Upper lobe of right lung (tissue), 1 donor: Measurements from ENCODE around the gene GARIN5B. TPM values are rescaled to one million over a fixed set of nuclear protein-coding genes. Genes with fewer than 3 reads are reported as not detected.

ENCODE experiments used
- ATAC-seq: fragments of 200-7000 bp; cut with Tn5 transposase; one replicate; pipeline ENCODE4 v1.9.1; 2020; ENCODE audit warnings: mild to moderate bottlenecking, moderate library complexity
- DNase-seq: peaks from one replicate; pipeline ENCODE4 v3.0.0-alpha.2; 2020
- H3K27ac ChIP-seq: fragments of 200-600 bp; one replicate; pipeline ENCODE4 v1.8.0; 2022
- H3K27me3 ChIP-seq: fragments of 200-600 bp; one replicate; pipeline ENCODE4 v1.8.0; 2022; ENCODE audit warnings: mild to moderate bottlenecking
- H3K36me3 ChIP-seq: fragments of 200-600 bp; one replicate; pipeline ENCODE4 v1.8.0; 2022
- H3K4me1 ChIP-seq: fragments of 200-600 bp; one replicate; pipeline ENCODE4 v1.8.0; 2022
- H3K4me3 ChIP-seq: fragments of 200-600 bp; one replicate; pipeline ENCODE4 v1.8.0; 2022; ENCODE audit warnings: mild to moderate bottlenecking
- H3K9me3 ChIP-seq: fragments of 200-600 bp; one replicate; pipeline ENCODE4 v1.8.0; 2022
- intact Hi-C: fragments of 100-400 bp; cut with DNase I; formaldehyde crosslinking; loops from one replicate; pipeline ENCODE4 v1.11.0; 2022
- total RNA-seq: library from RNA; stranded (reverse); fragmentation: NEBNext Ultra II Directional; extraction: Animal tissue kit (Norgen Biotek cat#: 25700); gene quantifications from one replicate; pipeline ENCODE4 v1.2.1, GENCODE V29; 2021
- TF ChIP-seq, protein P1 (sequence below): fragments of 200-600 bp; IDR thresholded peaks from one replicate; pipeline ENCODE4 v1.8.0; 2022; ENCODE audit warnings: antibody characterized with exemption
- donor health status: DM: no; HTN: yes; CAD: no; lungs with severe emphysema.

Gene GARIN5B
- total RNA-seq, 1 donor from 2014 or later = not detected

DNA sequence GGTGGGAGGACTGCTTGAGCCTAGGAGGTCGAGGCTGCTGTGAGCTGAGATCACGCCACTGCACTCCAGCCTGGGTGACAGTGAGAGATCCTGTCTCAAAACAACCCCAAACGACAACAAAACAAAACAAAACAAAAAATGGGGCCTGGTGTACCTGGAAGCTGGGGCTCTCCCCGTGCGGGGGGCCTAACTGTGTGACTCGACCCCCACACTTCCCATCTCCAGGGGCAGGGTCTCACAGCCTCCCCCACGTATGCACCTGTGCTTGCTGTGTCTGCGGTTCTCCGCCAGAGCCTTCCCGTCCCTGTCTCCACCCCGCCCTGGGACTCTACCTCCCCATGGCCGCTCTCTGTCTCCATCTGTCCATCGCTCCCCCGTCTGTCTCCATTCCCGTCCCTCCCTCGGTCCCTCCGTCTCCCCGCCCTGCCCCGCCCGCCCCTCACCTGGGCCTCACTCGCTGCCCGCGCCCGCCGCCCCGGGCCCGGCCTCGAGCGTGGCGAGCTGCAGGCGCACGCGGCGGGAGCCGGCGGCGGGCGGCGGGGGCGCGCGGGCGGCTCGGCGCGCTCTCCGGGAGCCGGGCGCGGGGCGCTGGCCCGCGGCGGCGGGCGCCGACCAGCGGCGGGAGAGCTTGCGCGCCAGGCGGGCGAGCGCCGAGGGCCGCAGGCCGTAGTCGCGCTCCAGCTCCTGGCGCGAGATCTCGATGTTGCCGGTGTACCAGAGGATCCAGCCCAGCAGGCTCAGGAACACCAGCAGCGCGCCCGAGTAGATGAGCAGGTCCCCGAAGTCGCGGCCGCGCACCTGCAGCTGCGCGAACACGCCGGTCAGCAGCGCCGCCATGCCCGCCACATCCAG lies 20.4 kb upstream of the GARIN5B start:
- H3K9me3 ChIP-seq = no peaks in the 10 kb centered on the region
- TF ChIP-seq, protein P1, sequence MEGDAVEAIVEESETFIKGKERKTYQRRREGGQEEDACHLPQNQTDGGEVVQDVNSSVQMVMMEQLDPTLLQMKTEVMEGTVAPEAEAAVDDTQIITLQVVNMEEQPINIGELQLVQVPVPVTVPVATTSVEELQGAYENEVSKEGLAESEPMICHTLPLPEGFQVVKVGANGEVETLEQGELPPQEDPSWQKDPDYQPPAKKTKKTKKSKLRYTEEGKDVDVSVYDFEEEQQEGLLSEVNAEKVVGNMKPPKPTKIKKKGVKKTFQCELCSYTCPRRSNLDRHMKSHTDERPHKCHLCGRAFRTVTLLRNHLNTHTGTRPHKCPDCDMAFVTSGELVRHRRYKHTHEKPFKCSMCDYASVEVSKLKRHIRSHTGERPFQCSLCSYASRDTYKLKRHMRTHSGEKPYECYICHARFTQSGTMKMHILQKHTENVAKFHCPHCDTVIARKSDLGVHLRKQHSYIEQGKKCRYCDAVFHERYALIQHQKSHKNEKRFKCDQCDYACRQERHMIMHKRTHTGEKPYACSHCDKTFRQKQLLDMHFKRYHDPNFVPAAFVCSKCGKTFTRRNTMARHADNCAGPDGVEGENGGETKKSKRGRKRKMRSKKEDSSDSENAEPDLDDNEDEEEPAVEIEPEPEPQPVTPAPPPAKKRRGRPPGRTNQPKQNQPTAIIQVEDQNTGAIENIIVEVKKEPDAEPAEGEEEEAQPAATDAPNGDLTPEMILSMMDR = no peak
- peak; percentile 47 for ATAC-seq
- peak overlapping the region; percentile 96 for H3K4me3 ChIP-seq
- peaks cover 33% of the 10 kb centered on the region for H3K4me1 ChIP-seq
- DNase-seq = peak; percentile 87
- no peaks in the 10 kb centered on the region for H3K27me3 ChIP-seq
- peaks cover 18% of the 10 kb centered on the region for H3K36me3 ChIP-seq
- intact Hi-C loops = no loop called here
- peak overlapping the region; percentile 93 for H3K27ac ChIP-seq

- intact Hi-C loops = no loop called here
- TF ChIP-seq, protein P1 = no peak
These were observed 19.5 kb upstream of the GARIN5B start for GRCh38 chr19:55382522-55383054.

DNA sequence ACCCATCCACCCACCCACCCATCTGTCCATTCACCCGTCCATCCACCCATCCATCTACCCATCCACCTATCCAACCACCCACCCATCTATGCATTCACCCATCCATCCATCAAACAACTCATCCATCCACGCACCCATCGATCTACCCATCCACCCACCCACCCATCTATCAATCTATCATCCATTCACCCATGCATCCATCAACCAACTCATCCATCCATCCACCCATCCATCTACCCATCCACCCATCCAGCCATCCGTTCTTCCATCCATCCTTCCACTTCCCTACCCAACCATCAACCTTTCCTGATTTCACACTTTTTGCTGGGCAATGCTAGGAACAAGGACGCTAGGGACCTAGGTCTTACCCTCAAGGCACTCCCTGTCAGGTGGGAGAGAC lies 19.0 kb upstream of the GARIN5B start:
- no peaks in the 10 kb centered on the region for H3K27me3 ChIP-seq
- peaks cover 18% of the 10 kb centered on the region for H3K4me1 ChIP-seq
- DNase-seq (no peak), ATAC-seq (no peak)
- intact Hi-C loops = no loop called here
- H3K4me3 ChIP-seq = no peak overlapping the region
- H3K36me3 ChIP-seq = peaks cover 3% of the 10 kb centered on the region
- no peak overlapping the region for H3K27ac ChIP-seq
- TF ChIP-seq, protein P1 = no peak
- no peaks in the 10 kb centered on the region for H3K9me3 ChIP-seq

More at GRCh38 chr19:55382522-55383054, 19.5 kb upstream of the GARIN5B start:
- H3K4me3 ChIP-seq = no peak overlapping the region
- H3K9me3 ChIP-seq = no peaks in the 10 kb centered on the region
- peaks cover 24% of the 10 kb centered on the region for H3K4me1 ChIP-seq
- ATAC-seq = no peak
- no peak overlapping the region for H3K27ac ChIP-seq
- DNase-seq = no peak
- H3K36me3 ChIP-seq = peaks cover 8% of the 10 kb centered on the region
- no peaks in the 10 kb centered on the region for H3K27me3 ChIP-seq

- DNase-seq (no peak), ATAC-seq (no peak)
- peaks cover 21% of the 10 kb centered on the region for H3K27me3 ChIP-seq
- H3K9me3 ChIP-seq = no peaks in the 10 kb centered on the region
- TF ChIP-seq, protein P1 = no peak
- peaks cover 7% of the 10 kb centered on the region for H3K4me1 ChIP-seq
- H3K36me3 ChIP-seq = no peaks in the 10 kb centered on the region
- no peak overlapping the region for H3K4me3 ChIP-seq
- no peak overlapping the region for H3K27ac ChIP-seq
- intact Hi-C loops = no loop called here
These were observed 16.1 kb upstream of the GARIN5B start for GRCh38 chr19:55379174-55379573.

- intact Hi-C loops = no loop called here
- no peak for ATAC-seq
These were observed 14.5 kb upstream of the GARIN5B start for GRCh38 chr19:55377356-55378131.

More at GRCh38 chr19:55377356-55378131, 14.5 kb upstream of the GARIN5B start:
- TF ChIP-seq, protein P1 = no peak
- Histone ChIP-seq H3K27ac (no peak overlapping the region), H3K9me3 (no peaks in the 10 kb centered on the region), H3K36me3 (no peaks in the 10 kb centered on the region), H3K4me3 (no peak overlapping the region), H3K27me3 (peaks cover 32% of the 10 kb centered on the region), H3K4me1 (no peaks in the 10 kb centered on the region)
- no peak for DNase-seq
